Liver (tissue), 10 donors: ENCODE measurements around the gene KIF24. TPM values are rescaled to one million over a fixed set of nuclear protein-coding genes. Genes with fewer than 3 reads are reported as not detected.

Experiments
- DNase-seq: peaks from one replicate; pipeline ENCODE4 v3.0.0-alpha.2; 2017; ENCODE audit warnings: low spot score
- H3K27ac ChIP-seq, 2 donors: one replicate each; pipeline ENCODE4 v1.7.0; 2013; ENCODE audit warnings: inconsistent platforms in 2 of 2, low read length in 2 of 2, control low read depth in 1 of 2, low read depth in 1 of 2, mild to moderate bottlenecking in 1 of 2
- H3K27me3 ChIP-seq, 4 donors: one replicate each; pipeline versions ENCODE4 v1.6.1 to v1.7.0; 2013; ENCODE audit warnings: low read length in 3 of 4, inconsistent platforms in 1 of 4, mild to moderate bottlenecking in 1 of 4, moderate library complexity in 1 of 4; ENCODE audit not compliant: control insufficient read depth in 4 of 4, insufficient read depth in 4 of 4
- H3K36me3 ChIP-seq, 4 donors: one replicate each; pipeline versions ENCODE4 v1.6.1 to v1.7.0; 2013; ENCODE audit warnings: low read length in 3 of 4, mild to moderate bottlenecking in 3 of 4, low read depth in 1 of 4, moderate library complexity in 1 of 4; ENCODE audit not compliant: control insufficient read depth in 4 of 4, insufficient read depth in 3 of 4
- H3K4me1 ChIP-seq, 4 donors: one replicate each; pipeline versions ENCODE4 v1.6.1 to v1.7.0; 2013; ENCODE audit warnings: low read length in 3 of 4, mild to moderate bottlenecking in 3 of 4, moderate library complexity in 1 of 4; ENCODE audit not compliant: control insufficient read depth in 4 of 4, insufficient read depth in 4 of 4
- H3K4me3 ChIP-seq, 3 donors: one replicate each; pipeline versions ENCODE4 v1.6.1 to v1.7.0; 2013; ENCODE audit warnings: low read length in 3 of 3, control low read depth in 1 of 3, low read depth in 1 of 3, mild to moderate bottlenecking in 1 of 3
- H3K9ac ChIP-seq, 2 donors: one replicate each; pipeline ENCODE4 v1.7.0; 2013; ENCODE audit warnings: low read length in 2 of 2, mild to moderate bottlenecking in 2 of 2, moderate library complexity in 2 of 2, control low read depth in 1 of 2, low read depth in 1 of 2
- H3K9me3 ChIP-seq, 4 donors: one replicate each; pipeline versions ENCODE4 v1.6.1 to v1.7.0; 2013; ENCODE audit warnings: low read length in 3 of 4; ENCODE audit not compliant: control insufficient read depth in 4 of 4
- HNF4A ChIP-seq, 2 donors: conservative IDR thresholded peaks; 2 replicates each; pipeline ENCODE4 v1.6.1; 2016; ENCODE audit warnings: antibody characterized with exemption in 2 of 2, mild to moderate bottlenecking in 2 of 2
- HNF4G ChIP-seq: IDR thresholded peaks from 2 replicates; pipeline ENCODE4 v1.6.1; 2016; ENCODE audit warnings: antibody characterized with exemption
- NR2F2 ChIP-seq: IDR thresholded peaks from 2 replicates; pipeline ENCODE4 v1.6.1; 2016; ENCODE audit warnings: antibody characterized with exemption
- WGBS: extraction: QIAGEN DNeasy Blood & Tissue Kit; methylation state at CpG from one replicate; pipeline ENCODE4 v1.1.7; 2013; 5-methylcytosine and 5-hydroxymethylcytosine counted together
- polyA plus RNA-seq, 2 donors: library from polyadenylated mRNA; stranded (reverse) in 1 of 2; unstranded in 1 of 2; fragments of 200-250 nt in 1 of 2; fragments of >200 nt in 1 of 2; fragmentation: Nextera tagmentation in 1 of 2; extraction: Ambion mirVana in 1 of 2; gene quantifications; one replicate each; pipeline versions ENCODE4 v1.2.1 to v1.2.3, GENCODE V29; 2013 to 2015
- small RNA-seq: library from RNA; depleted of rRNA; stranded (forward); fragments of <200 nt; gene quantifications from one replicate; pipeline ENCODE3, GENCODE V24; 2014
- total RNA-seq, 2 donors: library from RNA; depleted of rRNA; stranded (reverse); fragments of >200 nt; gene quantifications; one replicate each; pipeline ENCODE4 v1.2.3, GENCODE V29; 2014
- TF ChIP-seq, protein P1 (sequence below): IDR thresholded peaks from 2 replicates; pipeline ENCODE4 v1.6.1; 2016; ENCODE audit warnings: antibody characterized with exemption
- TF ChIP-seq, protein P2 (sequence below): fragments of 150-350 bp; IDR thresholded peaks from 2 replicates; pipeline ENCODE4 v1.5.1; 2017; ENCODE audit warnings: improper control_type of control experiment, low read depth, low read length; ENCODE audit not compliant: missing input control
- donor health status: healthy.
- donor health status: healthy.
- donor health status: healthy.
- donor health status: healthy.
- donor health status: healthy.

The KIF24 gene
- total and polyA plus RNA-seq, 4 donors = 0.13 to 4.1 (median 0.20) TPM

DNA sequence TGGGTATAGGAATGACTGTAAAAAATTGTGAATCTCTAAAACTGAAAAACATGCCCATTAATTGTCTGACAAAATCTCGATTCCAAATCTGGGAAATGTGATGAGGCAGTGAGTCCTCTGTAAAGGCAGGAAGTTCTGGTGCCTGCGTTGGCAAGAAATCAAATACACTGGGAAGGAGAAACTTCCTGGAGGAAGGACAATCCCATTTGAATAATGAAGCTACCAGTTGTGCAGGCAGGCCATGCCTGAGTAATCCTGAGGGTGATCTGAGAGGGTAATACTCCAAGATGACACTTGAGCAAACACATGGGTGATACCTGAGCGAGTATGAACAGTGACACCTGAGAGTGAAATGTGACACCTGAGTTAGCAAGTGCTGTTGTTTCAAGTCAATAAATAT, 49.7 kb downstream of the KIF24 start:
- H3K27me3 ChIP-seq = no peaks in the 10 kb centered on the region
- no peak for DNase-seq

More for the DNA sequence above, 49.7 kb downstream of the KIF24 start:
- Histone ChIP-seq H3K4me3 (no peak overlapping the region), H3K9me3 (no peaks in the 10 kb centered on the region), H3K4me1 (no peaks in the 10 kb centered on the region), H3K36me3 (no peaks in the 10 kb centered on the region), H3K9ac (no peak overlapping the region), H3K27ac (no peak overlapping the region)
- WGBS = 76% methylated on average over 3 of the region's 3 CpGs
- TF ChIP-seq, protein P1, sequence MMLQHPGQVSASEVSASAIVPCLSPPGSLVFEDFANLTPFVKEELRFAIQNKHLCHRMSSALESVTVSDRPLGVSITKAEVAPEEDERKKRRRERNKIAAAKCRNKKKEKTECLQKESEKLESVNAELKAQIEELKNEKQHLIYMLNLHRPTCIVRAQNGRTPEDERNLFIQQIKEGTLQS = no peak
- TF ChIP-seq HNF4A (conservative IDR thresholded peaks at IDR 0.05) = no peak
- TF ChIP-seq, protein P2, sequence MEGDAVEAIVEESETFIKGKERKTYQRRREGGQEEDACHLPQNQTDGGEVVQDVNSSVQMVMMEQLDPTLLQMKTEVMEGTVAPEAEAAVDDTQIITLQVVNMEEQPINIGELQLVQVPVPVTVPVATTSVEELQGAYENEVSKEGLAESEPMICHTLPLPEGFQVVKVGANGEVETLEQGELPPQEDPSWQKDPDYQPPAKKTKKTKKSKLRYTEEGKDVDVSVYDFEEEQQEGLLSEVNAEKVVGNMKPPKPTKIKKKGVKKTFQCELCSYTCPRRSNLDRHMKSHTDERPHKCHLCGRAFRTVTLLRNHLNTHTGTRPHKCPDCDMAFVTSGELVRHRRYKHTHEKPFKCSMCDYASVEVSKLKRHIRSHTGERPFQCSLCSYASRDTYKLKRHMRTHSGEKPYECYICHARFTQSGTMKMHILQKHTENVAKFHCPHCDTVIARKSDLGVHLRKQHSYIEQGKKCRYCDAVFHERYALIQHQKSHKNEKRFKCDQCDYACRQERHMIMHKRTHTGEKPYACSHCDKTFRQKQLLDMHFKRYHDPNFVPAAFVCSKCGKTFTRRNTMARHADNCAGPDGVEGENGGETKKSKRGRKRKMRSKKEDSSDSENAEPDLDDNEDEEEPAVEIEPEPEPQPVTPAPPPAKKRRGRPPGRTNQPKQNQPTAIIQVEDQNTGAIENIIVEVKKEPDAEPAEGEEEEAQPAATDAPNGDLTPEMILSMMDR = no peak
- TF ChIP-seq NR2F2 = no peak
- no peak for TF ChIP-seq HNF4G

Small RNA genes lying within 50 kb of the gene (small RNA-seq; reads per million reads assigned to genes)
- gene RNU2-50P = not detected

Other genes starting within 250 kb of the KIF24 start
- 100 to 1,000 TPM in 1 of 2 donors, 10 to 100 TPM in 1; 19.1 to 120 TPM for gene DCAF12, start 202.6 kb downstream of the KIF24 start, total RNA-seq
- 10 to 100 TPM in 1 of 2 donors, 1 to 10 TPM in 1; 8.4 to 12.9 TPM for gene DCAF12, start 202.6 kb downstream of the KIF24 start, polyA plus RNA-seq
- 10 to 100 TPM; 23.4 to 31.6 TPM for gene UBAP1, start 150.2 kb downstream of the KIF24 start, total RNA-seq
- gene UBAP1, start 150.2 kb downstream of the KIF24 start, polyA plus RNA-seq = 10 to 100 TPM; 21.2 to 24.0 TPM
- 10 to 100 TPM in 1 of 2 donors, 1 to 10 TPM in 1; 9.2 to 10.6 TPM for gene NUDT2, start 301 bp upstream of the KIF24 start, total RNA-seq
- 10 to 100 TPM; 20.7 to 23.5 TPM for gene NUDT2, start 301 bp upstream of the KIF24 start, polyA plus RNA-seq
- 10 to 100 TPM; 19.0 to 26.6 TPM for gene MYORG, start 47.6 kb upstream of the KIF24 start, total RNA-seq
- gene MYORG, start 47.6 kb upstream of the KIF24 start, polyA plus RNA-seq = 10 to 100 TPM; 11.4 to 19.5 TPM
- 1 to 10 TPM; 1.6 to 3.6 TPM for gene FAM219A, start 129.3 kb upstream of the KIF24 start, total RNA-seq
- gene FAM219A, start 129.3 kb upstream of the KIF24 start, polyA plus RNA-seq = 1 to 10 TPM; 1.7 to 3.0 TPM
- not detected for gene DNAI1, start 129.5 kb upstream of the KIF24 start, total RNA-seq
- gene DNAI1, start 129.5 kb upstream of the KIF24 start, polyA plus RNA-seq = not detected
- gene ENHO, start 193.7 kb upstream of the KIF24 start, total RNA-seq = 1 to 10 TPM in 1 of 2 donors, under 1 TPM in 1; 0.67 to 9.6 TPM
- gene ENHO, start 193.7 kb upstream of the KIF24 start, polyA plus RNA-seq = 1 to 10 TPM; 1.6 to 2.2 TPM